GM19467 (cell line): ENCODE measurements around the gene SLC26A2.
A peak's percentile ranks its signal among the peaks of the same experiment; 100 is the strongest.

Source experiments
- ATAC-seq: cut with Tn5 transposase; IDR thresholded peaks from one replicate; pipeline ENCODE4 v1.9.1; 2021; ENCODE audit warnings: mild to moderate bottlenecking, moderate library complexity; ENCODE audit not compliant: unreplicated experiment

Gene SLC26A2

DNA sequence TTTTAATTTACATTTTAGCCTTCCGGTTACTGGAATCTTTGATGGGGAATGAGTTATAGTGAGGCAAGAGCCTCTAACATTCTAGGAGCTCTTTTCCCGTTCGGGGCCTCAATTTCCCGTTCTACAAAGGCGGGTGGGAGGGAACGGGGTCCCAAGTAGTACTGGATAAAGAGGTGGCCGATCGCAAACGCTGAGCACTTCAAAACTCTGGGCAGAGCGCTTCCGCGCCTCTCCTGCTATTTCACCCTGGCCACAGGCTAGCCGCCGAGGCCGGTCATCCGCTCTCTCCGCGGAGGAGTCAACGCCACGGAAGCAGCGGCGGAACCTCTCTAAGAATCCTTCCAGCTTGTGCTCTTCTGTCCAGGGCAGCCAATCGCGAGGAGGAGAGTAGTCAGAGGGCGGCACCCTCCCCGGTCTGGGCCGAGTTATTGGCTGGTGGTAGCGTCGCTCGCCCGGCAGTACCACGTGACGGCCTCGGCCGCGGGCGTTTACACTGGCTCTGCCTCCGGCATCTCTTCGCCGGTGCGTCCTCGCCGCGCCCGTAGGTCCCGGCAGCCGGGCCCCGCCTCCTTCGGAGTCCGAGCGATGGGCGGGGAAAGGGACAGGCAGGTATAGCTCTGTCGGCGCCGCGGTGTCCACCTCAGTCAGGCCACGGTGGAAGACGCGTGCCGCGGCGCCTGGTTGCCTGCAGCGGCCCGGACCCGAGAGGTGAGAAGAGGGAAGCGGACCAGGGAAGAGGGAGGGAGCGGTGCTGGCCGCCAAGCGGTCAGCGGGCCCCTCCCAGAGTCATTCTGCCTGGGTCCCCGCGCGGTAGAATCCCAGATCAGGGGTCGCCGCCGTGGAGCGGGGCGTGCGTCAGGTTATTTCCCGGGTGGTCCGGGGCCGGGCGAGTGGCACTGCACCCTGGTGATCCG, at the start of gene SLC26A2:
SLC26A2 (plus strand) TSS at position 487 of the 914 bp plus-strand sequence. CDS start 16,895 bp downstream, outside the sequence.
- peak; percentile 99 for ATAC-seq

GRCh38 chr5:149911031-149911430, 49.5 kb upstream of the SLC26A2 start:
- ATAC-seq: no peak

DNA sequence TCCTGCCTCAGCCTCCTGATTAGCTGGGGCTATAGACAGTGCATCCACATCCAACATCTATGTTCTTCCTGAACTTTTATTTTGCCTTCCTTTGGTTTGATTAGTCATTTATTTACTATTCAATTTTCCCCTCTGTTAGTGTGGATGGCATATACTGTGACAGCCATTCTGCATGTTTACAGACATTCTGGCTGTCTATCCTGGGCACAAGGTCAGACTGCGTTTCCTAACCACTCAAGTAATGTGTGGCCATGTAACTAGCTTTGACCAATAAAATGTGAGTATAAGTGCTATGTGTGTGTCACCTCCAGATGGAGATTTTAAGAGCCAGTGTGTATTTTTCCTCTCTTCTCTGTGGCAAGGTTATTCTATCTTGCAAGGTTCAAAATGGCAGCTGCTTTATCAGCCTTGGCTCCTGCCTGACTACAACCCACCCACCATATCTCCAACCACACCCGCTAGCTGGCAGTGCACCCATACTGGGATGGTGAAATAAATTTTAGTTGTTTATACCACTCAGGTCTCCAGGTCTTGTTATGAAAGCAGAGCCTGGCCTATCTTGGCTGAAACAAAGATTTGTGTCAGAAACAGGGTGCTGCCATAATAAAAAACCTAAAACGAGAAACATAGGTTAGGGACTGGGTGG, 48.2 kb upstream of the SLC26A2 start:
- ATAC-seq: no peak

GRCh38 chr5:149913436-149914419, 46.8 kb upstream of the SLC26A2 start:
- no peak for ATAC-seq

DNA sequence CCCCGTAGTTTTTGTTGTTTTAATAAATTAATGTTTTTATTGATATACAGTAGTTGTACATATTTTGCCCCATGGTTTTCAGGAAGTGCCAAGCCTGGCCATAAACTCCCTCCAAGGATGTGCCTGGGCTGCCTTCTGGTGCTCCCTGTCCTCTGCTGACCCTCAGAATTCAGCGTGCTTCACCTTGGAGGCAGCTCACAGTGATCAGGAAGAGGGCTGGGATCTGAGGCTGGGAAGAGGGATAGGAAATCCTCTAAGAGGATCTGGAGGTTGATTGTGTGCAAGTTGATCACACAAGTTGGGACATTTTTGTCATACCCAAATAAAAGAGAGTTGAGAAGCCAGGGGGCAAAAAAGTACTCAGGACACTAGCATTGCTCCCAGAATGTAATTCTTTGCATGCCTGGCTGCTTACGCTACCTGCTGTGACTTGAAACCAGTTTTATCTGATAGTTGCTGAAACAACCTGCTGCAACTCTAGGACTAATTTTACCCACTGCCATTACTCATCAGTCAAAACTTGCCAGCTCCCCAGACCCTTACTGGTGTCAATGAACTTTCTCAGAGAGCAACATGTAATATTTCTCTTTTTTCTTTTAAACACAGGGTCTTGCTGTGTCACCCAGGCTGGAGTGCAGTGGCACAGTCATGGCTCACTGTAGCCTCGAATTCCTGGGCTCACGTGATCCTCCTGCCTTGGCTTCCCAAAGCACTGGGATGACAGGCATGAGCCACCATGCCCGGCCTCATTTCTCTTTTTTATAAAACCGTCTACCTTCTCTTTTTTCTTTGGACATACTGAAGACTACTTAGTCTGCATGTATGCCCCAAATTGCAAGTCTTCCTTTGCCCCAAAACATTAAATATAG, 44.9 kb upstream of the SLC26A2 start:
- no peak for ATAC-seq

- no peak for ATAC-seq
Observed at GRCh38 chr5:149916334-149917072, 44.1 kb upstream of the SLC26A2 start.

- no peak for ATAC-seq
Observed at GRCh38 chr5:149917073-149917676, 43.4 kb upstream of the SLC26A2 start.

GRCh38 chr5:149921597-149921996, 39.0 kb upstream of the SLC26A2 start:
- ATAC-seq: no peak

- ATAC-seq: no peak
Observed at GRCh38 chr5:149922950-149923349, 37.6 kb upstream of the SLC26A2 start.

DNA sequence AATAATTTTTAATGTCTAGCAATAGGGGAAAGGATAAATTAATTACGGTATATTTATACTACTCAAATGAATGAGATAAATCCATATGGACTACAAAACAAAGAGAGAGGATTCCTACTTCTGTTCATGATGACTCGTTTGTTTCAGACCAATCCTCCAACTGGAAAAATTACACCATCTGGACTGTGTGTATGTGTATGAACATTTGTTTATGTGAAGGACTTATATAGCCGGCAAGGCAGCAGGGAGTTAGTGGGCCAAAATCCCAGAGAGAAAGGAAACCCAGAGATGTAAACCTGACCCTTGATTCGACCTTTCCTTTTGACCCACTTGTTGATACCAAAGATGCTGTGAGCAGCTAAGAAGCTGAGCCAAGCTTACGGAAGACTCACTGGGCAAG, 36.1 kb upstream of the SLC26A2 start:
- ATAC-seq: no peak

DNA sequence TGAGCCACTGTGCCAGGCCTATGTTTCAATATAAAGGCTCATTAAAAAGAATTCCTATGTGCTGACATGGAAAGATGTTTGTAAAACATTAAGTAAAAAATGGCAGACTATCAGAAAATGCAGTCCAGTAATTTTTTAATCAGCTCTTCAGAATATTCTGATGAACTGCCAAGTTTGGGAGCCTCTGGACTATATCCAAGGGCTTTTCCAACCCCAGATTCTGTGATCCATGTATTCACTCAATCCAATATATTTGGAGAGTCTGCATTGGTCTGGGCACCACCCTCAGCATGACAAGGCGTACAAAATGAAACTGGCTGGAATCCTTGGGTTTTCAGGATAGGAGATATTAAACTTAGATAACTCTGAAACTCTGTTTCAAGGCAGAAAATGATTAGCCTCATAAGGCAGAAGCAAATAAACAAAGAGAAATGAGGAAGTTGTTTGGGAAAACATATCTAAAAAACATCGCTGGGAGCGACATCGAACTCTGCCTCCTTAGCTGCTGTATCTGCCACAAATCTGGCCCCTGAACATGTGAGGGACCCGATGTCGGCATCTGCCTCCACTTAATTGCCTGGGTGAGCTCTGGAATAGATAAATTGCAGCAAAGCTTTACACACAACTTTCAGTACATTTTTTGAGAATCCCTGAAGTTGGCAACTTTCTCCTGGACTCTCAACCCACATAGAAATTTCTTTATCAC, 30.4 kb upstream of the SLC26A2 start:
- ATAC-seq: no peak

GRCh38 chr5:149930749-149931574, 29.6 kb upstream of the SLC26A2 start:
- ATAC-seq: no peak

- no peak for ATAC-seq
Observed at GRCh38 chr5:149931992-149932436, 28.5 kb upstream of the SLC26A2 start.

DNA sequence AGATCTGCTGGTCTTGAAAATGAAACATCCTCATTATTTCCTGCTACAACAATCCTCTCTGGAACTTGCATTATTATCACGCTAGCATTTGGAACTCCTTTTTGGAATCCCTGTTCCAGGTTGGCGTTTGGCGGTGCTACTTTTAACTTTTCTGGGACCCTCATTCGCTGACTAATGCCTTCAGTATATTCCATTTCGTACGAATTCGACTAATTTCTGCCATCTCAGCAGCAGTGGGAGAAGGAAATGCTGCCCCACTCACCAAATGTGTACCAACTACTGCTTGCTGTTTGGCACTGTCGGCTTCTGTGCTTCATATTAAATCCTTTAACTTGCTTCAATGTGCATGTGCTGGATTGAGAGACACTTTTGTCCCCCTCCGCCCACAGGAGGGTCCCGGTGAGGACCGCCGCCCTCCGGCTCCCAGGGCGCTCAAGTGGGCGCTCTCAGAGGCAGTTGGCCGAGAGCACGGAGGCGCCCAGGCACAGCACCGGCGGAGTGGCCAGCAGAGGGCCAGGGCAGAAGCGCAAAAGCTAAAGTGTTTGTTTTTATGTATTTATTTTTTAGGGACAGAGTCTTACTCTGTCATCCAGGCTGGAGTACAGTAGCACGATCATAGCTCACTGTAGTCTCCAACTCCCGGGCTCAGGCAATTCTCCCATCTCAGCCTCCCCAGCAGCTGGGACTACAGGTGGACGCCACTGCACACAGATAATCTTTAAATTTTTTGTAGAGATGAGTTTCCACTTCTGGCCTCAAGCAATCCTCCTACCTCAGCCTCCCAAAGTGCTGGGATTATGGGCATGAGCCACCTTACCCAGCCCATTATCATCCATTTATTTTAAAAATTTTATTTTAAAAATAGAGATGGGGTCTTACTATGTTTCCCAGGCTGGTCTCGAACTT, 27.9 kb upstream of the SLC26A2 start:
- no peak for ATAC-seq

DNA sequence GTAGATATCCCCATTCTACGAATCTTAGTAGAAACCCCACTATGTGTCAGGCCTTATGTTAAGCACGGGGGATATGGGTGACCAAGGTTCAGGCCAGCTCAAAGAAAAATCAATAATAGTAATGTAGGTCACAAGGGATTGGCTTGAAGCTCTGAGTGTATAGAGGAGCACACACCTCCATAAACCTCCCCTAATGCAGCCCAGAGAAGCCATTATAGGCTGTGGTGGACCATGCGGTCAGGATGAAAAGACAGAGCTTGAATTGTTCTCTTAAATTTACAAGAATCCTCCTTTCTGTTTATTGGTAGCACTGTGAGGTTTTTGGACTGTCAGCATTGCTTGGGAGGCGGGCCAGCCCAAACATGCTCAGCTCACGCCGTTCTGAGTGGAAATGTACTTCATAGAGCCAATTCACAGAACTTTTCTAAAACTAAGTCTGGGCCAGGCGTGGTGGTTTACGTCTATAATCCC, 25.1 kb upstream of the SLC26A2 start:
- no peak for ATAC-seq

DNA sequence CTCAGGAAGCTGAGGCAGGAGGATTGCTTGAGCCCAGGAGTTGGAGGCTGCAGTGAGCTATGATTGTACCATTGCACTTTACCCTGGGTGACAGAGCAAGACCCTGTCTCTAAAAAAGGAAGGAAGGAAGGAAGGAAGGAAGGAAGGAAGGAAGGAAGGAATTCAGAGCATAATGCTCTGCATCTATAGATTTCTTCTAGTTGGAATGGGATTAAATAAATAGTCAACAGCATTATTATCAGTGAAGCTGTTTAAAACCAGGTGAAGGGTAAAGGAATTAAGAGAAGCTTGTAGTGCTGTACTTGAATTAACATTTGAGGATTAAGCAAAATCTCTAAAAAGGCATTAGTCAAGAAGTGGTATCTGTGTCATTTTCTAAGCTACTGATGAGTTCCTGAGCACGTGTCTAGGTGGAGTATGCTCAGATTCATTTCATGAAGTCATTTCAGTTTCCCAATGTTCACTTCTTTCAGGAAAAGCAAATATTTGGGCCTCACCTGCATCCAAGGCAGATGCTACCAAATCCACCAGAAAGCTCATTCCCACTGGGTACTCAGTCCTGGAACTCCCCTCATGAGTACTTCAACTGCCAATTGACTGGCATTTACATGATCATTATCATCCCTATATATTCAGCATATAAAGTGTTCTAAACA, 24.4 kb upstream of the SLC26A2 start:
- ATAC-seq: no peak
